HEK293 (cell line): Measurements from ENCODE around the gene RFTN1.

ENCODE experiments used
- CTCF ChIA-PET: fragments of 350-600 bp; formaldehyde crosslinking; extraction: SDS; loops from one replicate; lab custom pipeline; 2021; ENCODE audit warnings: antibody characterized with exemption; lab: Yijun Ruan, JAX
- POLR2A ChIA-PET: fragments of 300-600 bp; formaldehyde crosslinking; extraction: SDS; loops from one replicate; lab custom pipeline; 2020; ENCODE audit warnings: antibody characterized with exemption, inconsistent platforms; lab: Yijun Ruan, JAX
- H3K27ac ChIP-seq: fragments of 200-500 bp; sonication (Bioruptor generic); 2 replicates; pipeline ENCODE4 v1.5.1; 2014; ENCODE audit warnings: low read depth, low read length, control low read depth, inconsistent platforms; ENCODE audit errors: extremely low read depth
- H3K36me3 ChIP-seq, 2 experiments: fragments of 200-500 bp in 1 of 2; sonication (Bioruptor generic) in 1 of 2; 1 replicate in 1 of 2; 2 replicates in 1 of 2; pipeline ENCODE4 v1.5.1; 2014 to 2017; ENCODE audit warnings: inconsistent platforms in 2 of 2, low read length in 2 of 2; ENCODE audit not compliant: control insufficient read depth in 2 of 2, insufficient read depth in 1 of 2
- H3K4me1 ChIP-seq: fragments of 200-500 bp; sonication (Bioruptor generic); 2 replicates; pipeline ENCODE4 v1.5.1; 2014; ENCODE audit warnings: mild to moderate bottlenecking, low read length, inconsistent platforms; ENCODE audit not compliant: control insufficient read depth, insufficient read depth
- H3K4me3 ChIP-seq: 2 replicates; pipeline ENCODE4 v1.5.1; 2011; ENCODE audit warnings: low read depth, mild to moderate bottlenecking, control low read depth, low read length, moderate library complexity
- H3K9me3 ChIP-seq: fragments of 200-500 bp; sonication (Bioruptor generic); 2 replicates; pipeline ENCODE4 v1.5.1; 2014; ENCODE audit warnings: low read depth, low read length, inconsistent platforms; ENCODE audit not compliant: control insufficient read depth, insufficient read depth
- BCL11B ChIP-seq: fragments of 450-650 bp; formaldehyde crosslinking; IDR thresholded peaks from 2 replicates; pipeline ENCODE4 v1.5.1; 2016; ENCODE audit warnings: low read depth, missing biosample characterization, missing genetic modification characterization
- GLI2 ChIP-seq: fragments of 450-650 bp; formaldehyde crosslinking; IDR thresholded peaks from 2 replicates; pipeline ENCODE4; 2017; ENCODE audit warnings: missing biosample characterization, missing genetic modification characterization, low read depth, borderline replicate concordance
- HOXC10 ChIP-seq: sonication (generic); formaldehyde crosslinking; IDR thresholded peaks from 2 replicates; pipeline ENCODE4 v1.8.1; 2023; ENCODE audit warnings: mild to moderate bottlenecking, missing genetic modification reagents
- IKZF3 ChIP-seq: fragments of 450-650 bp; IDR thresholded peaks from 2 replicates; pipeline ENCODE4 v1.5.0; 2018; ENCODE audit warnings: missing biosample characterization, mild to moderate bottlenecking, missing genetic modification characterization, moderate library complexity
- KLF10 ChIP-seq: fragments of 450-650 bp; IDR thresholded peaks from 2 replicates; pipeline ENCODE4 v1.5.1; 2018; ENCODE audit warnings: missing biosample characterization, mild to moderate bottlenecking, missing genetic modification characterization
- KLF8 ChIP-seq: fragments of 450-650 bp; formaldehyde crosslinking; IDR thresholded peaks from 2 replicates; pipeline ENCODE4 v1.5.1; 2016; ENCODE audit warnings: missing biosample characterization, missing genetic modification characterization
- RBAK ChIP-seq: fragments of 450-650 bp; formaldehyde crosslinking; IDR thresholded peaks from 2 replicates; pipeline ENCODE4 v1.5.1; 2016; ENCODE audit warnings: missing biosample characterization, missing genetic modification characterization
- REPIN1 ChIP-seq: fragments of 450-650 bp; formaldehyde crosslinking; IDR thresholded peaks from 2 replicates; pipeline ENCODE4 v1.5.1; 2017; ENCODE audit warnings: missing biosample characterization, missing genetic modification characterization, low read depth
- SCRT1 ChIP-seq: fragments of 450-650 bp; formaldehyde crosslinking; IDR thresholded peaks from 2 replicates; pipeline ENCODE4 v1.5.1; 2016; ENCODE audit warnings: missing biosample characterization, missing genetic modification characterization, borderline replicate concordance
- ZEB2 ChIP-seq: fragments of 450-650 bp; formaldehyde crosslinking; IDR thresholded peaks from 2 replicates; pipeline ENCODE4 v1.5.1; 2016; ENCODE audit warnings: missing biosample characterization, missing genetic modification characterization
- ZFP3 ChIP-seq: fragments of 450-650 bp; formaldehyde crosslinking; IDR thresholded peaks from 2 replicates; pipeline ENCODE4 v1.5.1; 2016; ENCODE audit warnings: low read depth, missing biosample characterization, missing genetic modification characterization
- ZIC2 ChIP-seq: fragments of 450-650 bp; formaldehyde crosslinking; IDR thresholded peaks from 2 replicates; pipeline ENCODE4 v1.5.1; 2016; ENCODE audit warnings: missing biosample characterization, missing genetic modification characterization
- ZNF114 ChIP-seq: fragments of 450-650 bp; formaldehyde crosslinking; IDR thresholded peaks from 2 replicates; pipeline ENCODE4 v1.5.0; 2017; ENCODE audit warnings: missing biosample characterization, missing genetic modification characterization
- ZNF146 ChIP-seq: fragments of 450-650 bp; formaldehyde crosslinking; IDR thresholded peaks from 2 replicates; pipeline ENCODE4 v1.5.1; 2016; ENCODE audit warnings: missing biosample characterization, missing genetic modification characterization
- ZNF155 ChIP-seq: fragments of 450-650 bp; formaldehyde crosslinking; IDR thresholded peaks from 2 replicates; pipeline ENCODE4 v1.5.1; 2016; ENCODE audit warnings: missing biosample characterization, missing genetic modification characterization
- ZNF157 ChIP-seq: fragments of 450-650 bp; formaldehyde crosslinking; IDR thresholded peaks from 2 replicates; pipeline ENCODE4 v1.5.1; 2016; ENCODE audit warnings: missing biosample characterization, missing genetic modification characterization
- ZNF175 ChIP-seq: fragments of 450-650 bp; formaldehyde crosslinking; IDR thresholded peaks from 2 replicates; pipeline ENCODE4 v1.5.1; 2016; ENCODE audit warnings: missing biosample characterization, missing genetic modification characterization
- ZNF223 ChIP-seq: fragments of 450-650 bp; formaldehyde crosslinking; IDR thresholded peaks from 2 replicates; pipeline ENCODE4 v1.5.1; 2016; ENCODE audit warnings: missing biosample characterization, missing genetic modification characterization
- ZNF239 ChIP-seq: fragments of 450-650 bp; formaldehyde crosslinking; IDR thresholded peaks from 2 replicates; pipeline ENCODE4 v1.5.1; 2016; ENCODE audit warnings: missing biosample characterization, missing genetic modification characterization
- ZNF24 ChIP-seq: fragments of 450-650 bp; formaldehyde crosslinking; IDR thresholded peaks from 2 replicates; pipeline ENCODE4 v1.5.1; 2016; ENCODE audit warnings: missing biosample characterization, missing genetic modification characterization
- ZNF266 ChIP-seq: fragments of 450-650 bp; formaldehyde crosslinking; IDR thresholded peaks from 2 replicates; pipeline ENCODE4 v1.5.1; 2016; ENCODE audit warnings: missing biosample characterization, missing genetic modification characterization, low read depth
- ZNF311 ChIP-seq: fragments of 450-650 bp; formaldehyde crosslinking; IDR thresholded peaks from 2 replicates; pipeline ENCODE4 v1.5.1; 2017; ENCODE audit warnings: missing biosample characterization, missing genetic modification characterization, borderline replicate concordance
- ZNF626 ChIP-seq: fragments of 450-650 bp; sonication (Bioruptor Pico); formaldehyde crosslinking; IDR thresholded peaks from 2 replicates; pipeline ENCODE4 v1.5.1; 2018; ENCODE audit warnings: missing biosample characterization, missing genetic modification characterization, inconsistent platforms
- ZNF654 ChIP-seq: fragments of 450-650 bp; formaldehyde crosslinking; IDR thresholded peaks from 2 replicates; pipeline ENCODE4 v1.5.1; 2016; ENCODE audit warnings: low read depth, missing biosample characterization, missing genetic modification characterization
- ZNF664 ChIP-seq: fragments of 450-650 bp; formaldehyde crosslinking; IDR thresholded peaks from 2 replicates; pipeline ENCODE4 v1.5.1; 2016; ENCODE audit warnings: missing biosample characterization, missing genetic modification characterization
- ZNF701 ChIP-seq: fragments of 450-650 bp; formaldehyde crosslinking; IDR thresholded peaks from 2 replicates; pipeline ENCODE4 v1.5.1; 2016; ENCODE audit warnings: missing biosample characterization, missing genetic modification characterization
- ZNF768 ChIP-seq: fragments of 450-650 bp; formaldehyde crosslinking; IDR thresholded peaks from 2 replicates; pipeline ENCODE4 v1.5.1; 2018; ENCODE audit warnings: missing biosample characterization, mild to moderate bottlenecking, missing genetic modification characterization
- ZNF777 ChIP-seq: fragments of 450-650 bp; formaldehyde crosslinking; IDR thresholded peaks from 2 replicates; pipeline ENCODE4 v1.5.1; 2017; ENCODE audit warnings: missing biosample characterization, missing genetic modification characterization, borderline replicate concordance
- ZSCAN16 ChIP-seq: fragments of 450-650 bp; formaldehyde crosslinking; IDR thresholded peaks from 2 replicates; pipeline ENCODE4 v1.5.1; 2016; ENCODE audit warnings: missing biosample characterization, missing genetic modification characterization
- TF ChIP-seq, protein P1 (sequence below): fragments of 450-650 bp; formaldehyde crosslinking; optimal IDR thresholded peaks from 2 replicates; pipeline ENCODE3; 2016; ENCODE audit warnings: missing biosample characterization, mild to moderate bottlenecking, missing genetic modification characterization
- TF ChIP-seq, protein P2 (sequence below): fragments of 450-650 bp; formaldehyde crosslinking; IDR thresholded peaks from 2 replicates; pipeline ENCODE4 v1.5.1; 2016; ENCODE audit warnings: missing biosample characterization, missing genetic modification characterization
- TF ChIP-seq, protein P3 (sequence below): fragments of 450-650 bp; formaldehyde crosslinking; IDR thresholded peaks from 2 replicates; pipeline ENCODE4 v1.5.1; 2016; ENCODE audit warnings: missing biosample characterization, missing genetic modification characterization, low read depth
- TF ChIP-seq, protein P4 (sequence below): fragments of 450-650 bp; formaldehyde crosslinking; IDR thresholded peaks from 2 replicates; pipeline ENCODE4 v1.5.1; 2016; ENCODE audit warnings: missing biosample characterization, missing genetic modification characterization

Gene RFTN1

DNA sequence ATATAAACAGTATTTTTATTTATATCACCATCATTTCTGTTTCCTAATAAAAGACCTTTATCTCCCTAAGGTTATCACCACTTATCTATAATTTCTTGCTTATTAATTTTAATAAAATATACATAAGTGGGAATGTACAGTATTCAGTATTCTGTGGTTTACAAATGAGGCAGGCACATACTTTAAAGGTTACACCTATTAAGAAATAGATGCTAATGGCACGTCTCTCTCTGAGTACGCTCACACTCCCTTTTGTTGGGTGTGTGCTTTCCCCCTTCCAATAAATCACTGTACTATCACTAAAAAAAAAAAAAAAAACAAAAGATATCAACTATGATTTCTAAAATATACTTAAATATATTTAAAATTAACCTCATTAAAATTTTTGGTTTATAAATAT lies 239.6 kb downstream of the RFTN1 start:
- Histone ChIP-seq H3K9me3 (no peaks in the 10 kb centered on the region), H3K4me1 (no peaks in the 10 kb centered on the region), H3K36me3 (peaks cover 30 to 60% of the 10 kb centered on the region in 2 experiments), H3K4me3 (no peak overlapping the region), H3K27ac (no peak overlapping the region)
- ChIA-PET CTCF (interaction anchor here (0.6 kb wide), 1 partner anchor 276 kb away, joined by 3 read pairs; no protein-coding TSS in a partner anchor), POLR2A (no interaction called here)
- no peak for TF ChIP-seq ZNF266 (tag by site-specific recombination)
- TF ChIP-seq, protein P1, sequence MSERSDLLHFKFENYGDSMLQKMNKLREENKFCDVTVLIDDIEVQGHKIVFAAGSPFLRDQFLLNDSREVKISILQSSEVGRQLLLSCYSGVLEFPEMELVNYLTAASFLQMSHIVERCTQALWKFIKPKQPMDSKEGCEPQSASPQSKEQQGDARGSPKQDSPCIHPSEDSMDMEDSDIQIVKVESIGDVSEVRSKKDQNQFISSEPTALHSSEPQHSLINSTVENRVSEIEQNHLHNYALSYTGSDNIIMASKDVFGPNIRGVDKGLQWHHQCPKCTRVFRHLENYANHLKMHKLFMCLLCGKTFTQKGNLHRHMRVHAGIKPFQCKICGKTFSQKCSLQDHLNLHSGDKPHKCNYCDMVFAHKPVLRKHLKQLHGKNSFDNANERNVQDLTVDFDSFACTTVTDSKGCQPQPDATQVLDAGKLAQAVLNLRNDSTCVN (tag by site-specific recombination), result no peak
- TF ChIP-seq KLF8, result no peak
- TF ChIP-seq ZNF157, result no peak
- TF ChIP-seq ZNF664 (tag by site-specific recombination), result no peak
- TF ChIP-seq ZNF146 (tag by site-specific recombination), result no peak
- no peak for TF ChIP-seq GLI2 (tag by site-specific recombination)
- TF ChIP-seq, protein P2, sequence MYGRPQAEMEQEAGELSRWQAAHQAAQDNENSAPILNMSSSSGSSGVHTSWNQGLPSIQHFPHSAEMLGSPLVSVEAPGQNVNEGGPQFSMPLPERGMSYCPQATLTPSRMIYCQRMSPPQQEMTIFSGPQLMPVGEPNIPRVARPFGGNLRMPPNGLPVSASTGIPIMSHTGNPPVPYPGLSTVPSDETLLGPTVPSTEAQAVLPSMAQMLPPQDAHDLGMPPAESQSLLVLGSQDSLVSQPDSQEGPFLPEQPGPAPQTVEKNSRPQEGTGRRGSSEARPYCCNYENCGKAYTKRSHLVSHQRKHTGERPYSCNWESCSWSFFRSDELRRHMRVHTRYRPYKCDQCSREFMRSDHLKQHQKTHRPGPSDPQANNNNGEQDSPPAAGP (tag by site-specific recombination), result no peak
- no peak for TF ChIP-seq REPIN1 (tag by site-specific recombination)
- TF ChIP-seq IKZF3 (tag by site-specific recombination), result no peak
- TF ChIP-seq ZFP3 (tag by site-specific recombination), result no peak
- no peak for TF ChIP-seq KLF10 (tag by site-specific recombination)
- no peak for TF ChIP-seq ZNF626 (tag by site-specific recombination)
- TF ChIP-seq ZSCAN16 (tag by site-specific recombination), result no peak
- TF ChIP-seq RBAK (tag by site-specific recombination), result no peak
- no peak for TF ChIP-seq ZIC2
- TF ChIP-seq, protein P3, sequence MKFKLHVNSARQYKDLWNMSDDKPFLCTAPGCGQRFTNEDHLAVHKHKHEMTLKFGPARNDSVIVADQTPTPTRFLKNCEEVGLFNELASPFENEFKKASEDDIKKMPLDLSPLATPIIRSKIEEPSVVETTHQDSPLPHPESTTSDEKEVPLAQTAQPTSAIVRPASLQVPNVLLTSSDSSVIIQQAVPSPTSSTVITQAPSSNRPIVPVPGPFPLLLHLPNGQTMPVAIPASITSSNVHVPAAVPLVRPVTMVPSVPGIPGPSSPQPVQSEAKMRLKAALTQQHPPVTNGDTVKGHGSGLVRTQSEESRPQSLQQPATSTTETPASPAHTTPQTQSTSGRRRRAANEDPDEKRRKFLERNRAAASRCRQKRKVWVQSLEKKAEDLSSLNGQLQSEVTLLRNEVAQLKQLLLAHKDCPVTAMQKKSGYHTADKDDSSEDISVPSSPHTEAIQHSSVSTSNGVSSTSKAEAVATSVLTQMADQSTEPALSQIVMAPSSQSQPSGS, result no peak
- TF ChIP-seq ZEB2, result no peak
- TF ChIP-seq ZNF768, result no peak
- TF ChIP-seq, protein P4, sequence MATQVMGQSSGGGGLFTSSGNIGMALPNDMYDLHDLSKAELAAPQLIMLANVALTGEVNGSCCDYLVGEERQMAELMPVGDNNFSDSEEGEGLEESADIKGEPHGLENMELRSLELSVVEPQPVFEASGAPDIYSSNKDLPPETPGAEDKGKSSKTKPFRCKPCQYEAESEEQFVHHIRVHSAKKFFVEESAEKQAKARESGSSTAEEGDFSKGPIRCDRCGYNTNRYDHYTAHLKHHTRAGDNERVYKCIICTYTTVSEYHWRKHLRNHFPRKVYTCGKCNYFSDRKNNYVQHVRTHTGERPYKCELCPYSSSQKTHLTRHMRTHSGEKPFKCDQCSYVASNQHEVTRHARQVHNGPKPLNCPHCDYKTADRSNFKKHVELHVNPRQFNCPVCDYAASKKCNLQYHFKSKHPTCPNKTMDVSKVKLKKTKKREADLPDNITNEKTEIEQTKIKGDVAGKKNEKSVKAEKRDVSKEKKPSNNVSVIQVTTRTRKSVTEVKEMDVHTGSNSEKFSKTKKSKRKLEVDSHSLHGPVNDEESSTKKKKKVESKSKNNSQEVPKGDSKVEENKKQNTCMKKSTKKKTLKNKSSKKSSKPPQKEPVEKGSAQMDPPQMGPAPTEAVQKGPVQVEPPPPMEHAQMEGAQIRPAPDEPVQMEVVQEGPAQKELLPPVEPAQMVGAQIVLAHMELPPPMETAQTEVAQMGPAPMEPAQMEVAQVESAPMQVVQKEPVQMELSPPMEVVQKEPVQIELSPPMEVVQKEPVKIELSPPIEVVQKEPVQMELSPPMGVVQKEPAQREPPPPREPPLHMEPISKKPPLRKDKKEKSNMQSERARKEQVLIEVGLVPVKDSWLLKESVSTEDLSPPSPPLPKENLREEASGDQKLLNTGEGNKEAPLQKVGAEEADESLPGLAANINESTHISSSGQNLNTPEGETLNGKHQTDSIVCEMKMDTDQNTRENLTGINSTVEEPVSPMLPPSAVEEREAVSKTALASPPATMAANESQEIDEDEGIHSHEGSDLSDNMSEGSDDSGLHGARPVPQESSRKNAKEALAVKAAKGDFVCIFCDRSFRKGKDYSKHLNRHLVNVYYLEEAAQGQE (tag by site-specific recombination), result no peak

DNA sequence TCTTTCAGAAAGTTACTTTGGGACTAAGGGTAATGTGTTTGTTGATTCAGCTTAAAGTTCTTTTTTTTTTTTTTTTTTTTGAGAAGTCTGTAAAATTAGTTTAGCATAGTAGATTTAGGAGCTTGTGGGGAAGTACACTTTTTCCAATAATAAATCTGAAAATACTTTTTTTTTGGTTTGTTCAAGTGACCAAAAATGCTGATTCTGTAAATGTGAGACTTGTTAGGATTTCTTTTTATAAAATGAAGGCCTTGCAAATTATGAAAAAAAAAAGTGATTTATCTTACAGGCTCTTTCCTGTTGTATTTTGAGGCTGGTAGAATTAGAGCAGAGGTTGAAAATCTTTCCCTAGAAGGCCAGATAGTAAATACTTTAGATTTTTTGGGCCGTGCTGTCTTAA lies 240.9 kb downstream of the RFTN1 start:
- Histone ChIP-seq H3K27ac (no peak overlapping the region), H3K4me1 (no peaks in the 10 kb centered on the region), H3K9me3 (no peaks in the 10 kb centered on the region), H3K4me3 (no peak overlapping the region), H3K36me3 (peaks cover 29 to 48% of the 10 kb centered on the region in 2 experiments)
- ChIA-PET POLR2A (no interaction called here), CTCF (interaction anchor here (1.2 kb wide), 1 partner anchor 278 kb away, joined by 4 read pairs; no protein-coding TSS in a partner anchor)
- TF ChIP-seq ZNF701 (tag by site-specific recombination), result no peak
- TF ChIP-seq ZNF768, result no peak
- no peak for TF ChIP-seq ZNF777 (tag by site-specific recombination)
- no peak for TF ChIP-seq HOXC10
- no peak for TF ChIP-seq ZNF654 (tag by site-specific recombination)
- no peak for TF ChIP-seq ZNF175 (tag by site-specific recombination)
- TF ChIP-seq ZNF155 (tag by site-specific recombination), result no peak
- TF ChIP-seq ZNF114 (tag by site-specific recombination), result no peak
- TF ChIP-seq ZNF223 (tag by site-specific recombination), result no peak
- no peak for TF ChIP-seq BCL11B (tag by site-specific recombination)
- no peak for TF ChIP-seq SCRT1 (tag by site-specific recombination)
- TF ChIP-seq ZNF24 (tag by site-specific recombination), result no peak
- TF ChIP-seq ZNF311, result no peak
- no peak for TF ChIP-seq ZNF239 (tag by site-specific recombination)
